HG02588 (cell line): Measurements from ENCODE around the gene FITM1.

Experiments
- ATAC-seq: cut with Tn5 transposase; IDR thresholded peaks from one replicate; pipeline ENCODE4 v1.9.1; 2021; ENCODE audit warnings: mild to moderate bottlenecking, moderate library complexity; ENCODE audit not compliant: unreplicated experiment

FITM1 gene

DNA sequence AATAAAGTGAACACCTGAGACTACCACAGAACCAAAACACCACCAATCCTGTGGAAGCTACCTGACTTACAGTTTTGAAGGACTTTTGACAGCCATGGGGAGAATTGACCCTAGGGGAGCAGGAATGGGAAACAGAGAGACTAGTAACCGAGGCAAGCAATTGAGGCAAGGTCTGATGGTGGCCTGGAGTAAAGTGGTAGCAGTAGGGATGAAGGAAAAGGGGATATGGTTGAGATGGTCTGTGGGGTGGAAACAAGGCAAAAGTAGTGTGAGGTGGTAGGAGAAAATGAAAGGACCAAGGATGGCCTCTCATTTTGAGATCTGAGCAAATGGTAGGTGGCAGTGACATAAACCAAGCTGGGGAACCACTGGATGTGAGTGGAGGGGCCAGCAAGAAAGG lies 26.4 kb downstream of the FITM1 start:
- no peak for ATAC-seq

DNA sequence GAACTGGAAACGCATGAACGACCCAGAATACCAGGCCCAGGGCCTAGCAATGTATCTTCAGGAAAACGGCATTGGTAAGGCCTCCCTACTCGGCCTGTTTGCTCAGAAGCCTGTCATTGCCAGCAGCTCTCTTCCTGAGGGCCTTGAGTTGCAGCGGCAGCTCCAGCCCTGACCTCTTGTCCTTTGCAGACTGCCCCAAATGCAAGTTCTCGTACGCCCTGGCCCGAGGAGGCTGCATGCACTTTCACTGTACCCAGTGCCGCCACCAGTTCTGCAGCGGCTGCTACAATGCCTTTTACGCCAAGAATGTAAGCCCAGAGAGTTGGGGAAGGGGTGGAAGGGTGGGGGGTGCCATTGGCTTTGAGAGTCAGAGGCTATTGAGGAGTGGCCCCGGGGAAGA lies 26.9 kb downstream of the FITM1 start:
- no peak for ATAC-seq

DNA sequence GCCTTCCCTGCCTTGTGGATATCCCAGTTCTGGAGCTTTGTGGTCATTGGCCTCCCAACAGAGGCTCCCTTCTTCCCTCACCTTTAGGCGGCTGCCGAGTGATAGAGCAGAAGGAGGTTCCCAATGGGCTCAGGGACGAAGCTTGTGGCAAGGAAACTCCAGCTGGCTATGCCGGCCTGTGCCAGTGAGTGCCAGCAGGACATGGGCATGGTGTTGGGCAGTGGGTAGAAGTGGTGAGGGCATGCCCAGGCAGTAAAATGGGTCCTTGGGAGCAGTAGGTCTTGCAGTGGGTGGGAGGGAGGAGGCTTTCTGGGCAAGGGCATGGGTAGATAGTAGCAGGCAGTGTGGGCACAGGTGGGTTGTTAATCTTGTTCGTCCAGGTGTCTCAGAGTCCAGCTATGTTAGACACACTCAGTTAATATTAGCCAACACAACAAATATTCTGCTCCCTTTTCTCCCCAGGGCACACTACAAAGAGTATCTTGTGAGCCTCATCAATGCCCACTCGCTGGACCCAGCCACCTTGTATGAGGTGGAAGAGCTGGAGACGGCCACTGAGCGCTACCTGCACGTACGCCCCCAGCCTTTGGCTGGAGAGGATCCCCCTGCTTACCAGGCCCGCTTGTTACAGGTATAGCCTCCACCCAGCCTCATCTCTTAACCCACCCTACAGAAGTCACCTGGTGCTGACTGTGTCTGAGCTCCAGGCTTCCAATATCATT lies 29.5 kb downstream of the FITM1 start:
- no peak for ATAC-seq

DNA sequence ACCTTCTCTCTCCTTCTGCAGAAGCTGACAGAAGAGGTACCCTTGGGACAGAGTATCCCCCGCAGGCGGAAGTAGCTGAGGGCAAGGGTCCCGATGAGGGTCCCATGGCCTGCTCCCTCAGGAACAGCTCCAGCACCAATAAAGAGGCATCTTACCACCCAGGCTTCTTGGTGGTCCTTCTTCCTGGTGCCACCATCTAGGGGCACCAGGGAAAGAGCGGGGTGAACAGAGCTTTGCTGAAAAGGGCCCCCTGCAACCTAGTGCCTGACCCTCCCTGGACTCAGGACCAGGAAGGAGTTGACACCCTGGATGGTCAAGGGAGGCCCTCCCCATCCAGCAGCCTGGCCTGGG lies 30.0 kb downstream of the FITM1 start:
- peak; percentile 4 for ATAC-seq

DNA sequence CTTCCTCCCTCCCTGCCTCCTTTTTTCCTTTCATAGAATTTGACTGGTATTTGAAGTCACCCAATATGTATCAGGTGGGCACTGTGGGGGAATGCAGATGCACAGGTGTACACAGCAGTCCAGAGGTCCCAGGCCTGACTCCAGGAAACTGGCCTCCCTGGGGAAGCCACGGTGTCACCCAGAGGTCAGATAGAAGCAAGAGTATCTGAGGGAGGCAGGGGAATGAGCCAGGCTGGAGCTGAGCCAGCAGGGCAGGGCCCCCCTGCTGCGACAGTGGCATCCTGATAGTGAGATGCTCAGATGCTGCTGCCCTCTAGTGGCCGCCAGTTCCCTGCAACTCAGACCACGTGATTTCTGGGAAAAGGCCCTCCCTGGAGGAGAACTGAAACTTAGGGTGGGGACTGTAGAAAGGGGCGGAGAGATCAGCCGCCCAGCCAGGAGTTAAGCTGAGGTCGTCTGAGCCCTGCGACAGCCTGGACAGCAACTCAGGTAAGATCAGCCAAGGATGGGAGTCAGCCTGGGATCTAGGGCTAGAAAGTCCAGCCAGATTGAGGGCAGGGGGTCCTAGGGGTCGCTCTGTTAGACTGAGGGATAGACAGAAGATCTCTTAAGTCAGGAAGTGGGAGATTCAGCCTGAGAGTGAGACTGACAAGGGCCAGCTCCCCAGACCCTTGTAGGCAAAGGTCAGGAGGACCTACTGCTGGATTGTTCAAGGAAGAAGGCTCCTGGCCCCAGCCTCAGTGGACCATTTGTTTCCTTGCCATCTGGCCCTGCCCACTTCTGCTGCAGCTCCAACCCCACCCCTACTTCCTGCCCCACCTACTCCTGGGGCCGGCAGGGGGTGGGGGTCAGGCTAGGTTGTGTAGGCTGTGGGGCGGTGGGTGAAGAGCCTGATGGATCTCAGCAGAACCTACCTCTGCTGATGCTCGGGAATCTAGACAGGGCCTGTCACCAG lies 30.7 kb downstream of the FITM1 start, which contains the start of gene IRF9:
Gene IRF9, plus strand, starts transcription at position 416 of the 955 bp plus-strand sequence. CDS start 880 bp downstream, outside the sequence.
- peak; percentile 75 for ATAC-seq

DNA sequence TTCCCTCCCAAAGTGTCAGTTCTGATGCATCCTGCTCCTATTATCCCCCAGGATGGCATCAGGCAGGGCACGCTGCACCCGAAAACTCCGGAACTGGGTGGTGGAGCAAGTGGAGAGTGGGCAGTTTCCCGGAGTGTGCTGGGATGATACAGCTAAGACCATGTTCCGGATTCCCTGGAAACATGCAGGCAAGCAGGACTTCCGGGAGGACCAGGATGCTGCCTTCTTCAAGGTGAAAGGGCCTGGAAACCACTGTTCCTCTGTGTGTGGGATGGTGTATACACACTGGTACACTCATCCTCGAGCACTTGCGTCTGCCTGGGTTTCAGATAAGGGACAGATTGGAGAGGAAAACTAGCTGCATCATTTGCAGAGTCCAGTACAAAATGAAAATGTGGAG lies 31.6 kb downstream of the FITM1 start:
- ATAC-seq, result no peak

DNA sequence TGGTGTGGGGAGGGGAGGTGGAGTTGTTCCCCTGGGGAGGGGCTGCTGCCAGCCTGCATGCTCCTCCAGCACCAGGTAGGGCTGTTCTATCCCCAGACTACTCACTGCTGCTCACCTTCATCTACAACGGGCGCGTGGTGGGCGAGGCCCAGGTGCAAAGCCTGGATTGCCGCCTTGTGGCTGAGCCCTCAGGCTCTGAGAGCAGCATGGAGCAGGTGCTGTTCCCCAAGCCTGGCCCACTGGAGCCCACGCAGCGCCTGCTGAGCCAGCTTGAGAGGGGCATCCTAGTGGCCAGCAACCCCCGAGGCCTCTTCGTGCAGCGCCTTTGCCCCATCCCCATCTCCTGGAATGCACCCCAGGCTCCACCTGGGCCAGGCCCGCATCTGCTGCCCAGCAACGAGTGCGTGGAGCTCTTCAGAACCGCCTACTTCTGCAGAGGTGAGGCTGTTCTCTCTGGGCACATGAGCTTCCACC lies 34.1 kb downstream of the FITM1 start:
- ATAC-seq, result no peak

DNA sequence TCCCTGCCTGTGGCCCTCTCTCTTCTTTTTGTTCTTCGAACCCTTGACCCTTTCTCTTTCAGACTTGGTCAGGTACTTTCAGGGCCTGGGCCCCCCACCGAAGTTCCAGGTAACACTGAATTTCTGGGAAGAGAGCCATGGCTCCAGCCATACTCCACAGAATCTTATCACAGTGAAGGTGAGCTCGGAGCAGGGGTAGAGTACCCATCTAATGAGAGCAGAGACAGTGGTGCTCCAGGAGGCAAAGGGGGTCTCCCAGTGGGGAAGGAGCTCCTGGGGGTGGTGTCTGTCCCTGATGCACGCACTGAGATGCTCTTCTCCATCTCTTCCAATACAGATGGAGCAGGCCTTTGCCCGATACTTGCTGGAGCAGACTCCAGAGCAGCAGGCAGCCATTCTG lies 35.3 kb downstream of the FITM1 start:
- ATAC-seq, result no peak

DNA sequence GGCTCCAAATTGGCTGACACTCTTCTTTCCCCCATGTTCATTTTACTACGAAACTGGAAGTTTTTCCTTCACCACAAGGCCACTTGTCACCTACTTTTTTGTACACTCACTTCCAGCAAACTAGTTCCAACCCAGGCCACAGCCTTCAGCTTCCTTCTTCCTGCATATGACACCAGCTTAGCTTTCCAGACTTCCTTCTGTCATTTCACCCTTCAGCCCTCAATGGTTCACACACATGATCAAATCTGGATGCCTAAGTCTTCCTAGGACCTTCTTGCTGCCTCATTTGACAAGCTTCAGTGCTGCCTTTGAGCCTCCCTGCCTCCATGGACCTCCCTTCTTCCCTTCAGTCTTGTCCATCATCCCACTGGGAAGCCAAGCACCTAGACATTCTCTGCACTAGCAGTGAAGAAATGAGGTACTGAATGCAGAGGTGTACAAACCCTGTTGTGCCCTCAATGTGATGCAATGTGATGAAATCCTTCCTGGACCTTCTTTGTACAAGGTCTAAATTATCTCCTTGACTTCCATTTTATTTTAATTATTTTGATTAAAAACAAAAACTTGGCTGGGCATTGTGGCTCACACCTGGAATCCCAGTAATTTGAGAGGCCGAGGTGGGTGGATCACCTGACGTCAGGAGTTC lies 37.1 kb downstream of the FITM1 start:
- ATAC-seq, result no peak

DNA sequence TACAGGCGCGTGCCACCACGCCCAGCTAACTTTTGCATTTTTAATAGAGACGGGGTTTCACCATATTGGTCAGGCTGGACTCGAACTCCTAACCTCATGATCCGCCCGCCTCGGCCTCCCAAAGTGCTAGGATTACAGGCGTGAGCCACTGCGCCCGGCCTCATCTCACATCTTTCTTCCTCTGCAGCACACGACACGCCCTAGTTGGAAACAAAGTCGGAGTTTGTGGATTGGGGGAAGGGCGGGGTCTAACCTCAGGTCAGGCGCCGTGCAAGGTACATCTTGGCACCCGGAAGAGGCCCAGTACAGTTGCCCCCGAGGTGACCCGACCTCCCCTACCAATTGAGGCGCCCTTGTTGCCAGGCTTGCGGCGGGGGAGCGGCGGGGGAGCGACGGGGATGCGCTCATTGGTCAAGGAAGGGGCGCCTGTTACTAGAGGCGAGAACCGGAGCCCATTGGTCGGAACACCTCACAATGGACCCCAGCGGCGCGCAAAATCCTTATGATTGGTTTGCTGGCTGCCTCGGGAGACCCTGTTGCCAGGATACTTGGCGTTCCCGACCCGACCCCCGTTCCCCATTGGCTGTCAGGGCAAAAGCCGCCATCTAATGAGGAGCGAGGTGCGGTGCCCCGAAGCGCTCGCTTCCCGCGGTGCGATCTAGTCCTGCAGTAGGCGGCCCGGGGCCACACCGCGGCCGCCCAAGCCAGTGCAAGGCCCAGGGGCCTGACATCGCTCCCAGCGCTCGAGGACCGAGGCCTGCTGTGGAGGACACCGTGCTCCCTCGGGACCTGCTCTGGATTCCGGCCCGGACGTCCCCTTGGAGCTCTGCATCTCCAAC lies 41.2 kb downstream of the FITM1 start, which contains the start of gene REC8:
Gene REC8, plus strand, starts transcription at position 659 of the 839 bp plus-strand sequence. CDS start 473 bp downstream, outside the sequence.
- peak; percentile 83 for ATAC-seq

DNA sequence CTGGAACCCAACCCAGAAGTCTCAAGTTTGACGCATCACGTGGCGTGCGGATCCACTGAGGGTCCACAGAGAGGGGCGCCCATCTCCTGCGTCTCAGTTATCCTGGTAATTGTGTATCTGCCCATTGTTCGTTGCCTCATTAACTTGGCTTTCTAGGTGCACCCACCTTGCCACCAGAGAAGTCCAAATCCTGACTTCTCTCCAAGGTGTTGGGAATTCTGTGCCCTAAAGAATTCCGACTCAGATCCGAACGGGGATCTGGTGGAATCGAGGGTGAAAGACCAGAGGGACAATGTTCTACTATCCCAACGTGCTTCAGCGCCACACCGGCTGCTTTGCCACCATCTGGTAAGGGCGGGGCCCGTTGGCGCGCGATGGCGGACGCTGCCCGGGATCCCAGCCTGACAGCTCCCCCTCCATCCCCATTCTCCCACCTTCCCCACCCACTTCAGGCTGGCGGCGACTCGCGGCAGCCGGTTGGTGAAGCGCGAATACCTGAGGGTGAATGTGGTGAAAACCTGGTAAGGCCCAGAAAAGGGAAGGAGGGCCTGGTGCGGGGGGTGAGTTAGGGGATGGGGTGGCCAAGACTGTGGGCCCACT lies 41.9 kb downstream of the FITM1 start:
- ATAC-seq, result no peak

DNA sequence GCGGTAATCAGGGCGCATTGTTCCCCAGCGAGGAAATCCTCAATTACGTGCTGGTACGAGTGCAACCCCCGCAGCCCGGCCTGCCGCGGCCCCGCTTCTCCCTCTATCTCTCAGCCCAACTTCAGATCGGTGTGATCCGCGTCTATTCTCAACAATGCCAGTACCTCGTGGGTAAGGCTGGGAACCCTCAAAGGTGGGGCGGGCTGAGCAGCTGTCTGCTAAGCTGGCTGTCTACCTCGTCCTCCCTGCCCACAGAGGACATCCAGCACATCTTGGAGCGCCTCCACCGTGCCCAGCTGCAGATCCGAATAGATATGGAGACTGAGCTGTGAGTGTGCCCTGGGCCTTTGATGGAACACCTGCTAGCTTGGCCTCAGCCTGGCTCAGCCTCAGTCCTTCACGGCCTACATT lies 42.4 kb downstream of the FITM1 start:
- no peak for ATAC-seq

DNA sequence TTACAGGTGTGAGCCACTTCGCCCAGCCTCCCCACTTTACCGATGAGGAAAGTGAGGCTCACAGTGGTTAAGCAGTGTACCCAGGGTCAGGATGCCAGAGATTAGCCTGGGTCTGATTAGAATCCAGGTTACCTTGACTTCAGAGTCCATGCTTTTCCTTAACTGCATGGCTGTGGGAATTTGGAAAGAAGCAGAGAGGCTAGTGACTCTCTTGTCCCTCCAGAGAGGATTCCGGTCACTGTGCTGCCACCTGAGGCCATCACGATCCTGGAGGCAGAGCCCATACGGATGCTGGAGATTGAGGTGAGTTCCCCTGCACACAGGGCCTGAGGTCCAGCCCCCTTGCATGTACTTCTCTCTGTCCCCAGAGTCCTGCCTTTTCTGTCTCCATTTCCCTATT lies 46.1 kb downstream of the FITM1 start:
- no peak for ATAC-seq

DNA sequence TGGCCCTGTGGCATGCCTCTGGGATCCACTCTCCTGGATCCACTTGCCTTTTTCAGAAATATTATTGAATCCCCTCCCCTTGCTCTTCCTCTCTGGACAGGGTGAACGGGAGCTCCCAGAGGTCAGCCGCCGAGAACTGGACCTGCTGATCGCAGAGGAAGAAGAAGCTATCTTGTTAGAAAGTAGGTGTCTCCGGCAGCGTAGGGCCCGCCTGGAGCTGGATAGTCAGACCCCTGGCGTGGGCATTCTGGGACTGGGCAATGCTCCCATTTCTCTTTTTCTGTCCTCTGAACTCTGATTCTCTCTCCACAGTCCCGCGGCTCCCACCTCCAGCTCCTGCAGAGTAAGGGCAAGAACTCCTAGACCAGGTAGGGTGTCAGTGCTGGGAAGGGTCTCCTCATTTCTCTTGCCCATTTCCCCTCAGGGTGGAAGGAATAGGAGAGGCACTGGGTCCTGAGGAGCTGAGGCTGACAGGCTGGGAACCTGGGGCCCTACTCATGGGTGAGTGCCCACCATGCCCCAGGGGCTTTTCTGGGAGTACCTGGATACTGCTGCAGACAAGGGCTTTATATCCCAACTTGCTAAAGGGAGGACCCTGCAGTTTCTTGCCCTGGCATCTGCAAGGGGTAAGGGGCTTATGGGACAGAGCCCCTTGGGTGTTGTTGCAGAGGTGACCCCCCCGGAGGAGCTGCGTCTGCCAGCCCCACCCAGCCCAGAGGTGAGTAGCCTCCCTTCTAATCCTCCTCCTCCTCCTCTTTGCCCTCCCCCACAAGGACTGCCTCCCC lies 46.8 kb downstream of the FITM1 start:
- ATAC-seq, result no peak

DNA sequence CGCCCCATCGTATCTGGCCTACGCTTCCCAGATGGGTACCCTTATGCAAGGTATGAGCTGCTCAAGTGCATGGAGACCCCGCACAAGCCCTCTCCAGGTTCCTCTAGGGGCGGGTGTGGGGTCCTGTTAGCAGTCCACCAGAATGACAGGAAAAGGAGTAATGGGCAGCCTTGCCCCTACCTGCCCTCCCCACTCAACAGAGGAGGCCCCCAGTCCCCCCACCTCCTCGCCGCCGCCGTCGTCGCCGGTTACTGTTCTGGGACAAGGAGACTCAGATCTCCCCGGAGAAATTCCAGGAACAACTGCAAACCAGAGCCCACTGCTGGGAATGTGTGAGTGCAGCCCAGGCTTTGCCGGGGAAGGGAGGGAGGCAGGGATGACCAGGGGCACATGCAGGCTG lies 47.4 kb downstream of the FITM1 start:
- no peak for ATAC-seq

DNA sequence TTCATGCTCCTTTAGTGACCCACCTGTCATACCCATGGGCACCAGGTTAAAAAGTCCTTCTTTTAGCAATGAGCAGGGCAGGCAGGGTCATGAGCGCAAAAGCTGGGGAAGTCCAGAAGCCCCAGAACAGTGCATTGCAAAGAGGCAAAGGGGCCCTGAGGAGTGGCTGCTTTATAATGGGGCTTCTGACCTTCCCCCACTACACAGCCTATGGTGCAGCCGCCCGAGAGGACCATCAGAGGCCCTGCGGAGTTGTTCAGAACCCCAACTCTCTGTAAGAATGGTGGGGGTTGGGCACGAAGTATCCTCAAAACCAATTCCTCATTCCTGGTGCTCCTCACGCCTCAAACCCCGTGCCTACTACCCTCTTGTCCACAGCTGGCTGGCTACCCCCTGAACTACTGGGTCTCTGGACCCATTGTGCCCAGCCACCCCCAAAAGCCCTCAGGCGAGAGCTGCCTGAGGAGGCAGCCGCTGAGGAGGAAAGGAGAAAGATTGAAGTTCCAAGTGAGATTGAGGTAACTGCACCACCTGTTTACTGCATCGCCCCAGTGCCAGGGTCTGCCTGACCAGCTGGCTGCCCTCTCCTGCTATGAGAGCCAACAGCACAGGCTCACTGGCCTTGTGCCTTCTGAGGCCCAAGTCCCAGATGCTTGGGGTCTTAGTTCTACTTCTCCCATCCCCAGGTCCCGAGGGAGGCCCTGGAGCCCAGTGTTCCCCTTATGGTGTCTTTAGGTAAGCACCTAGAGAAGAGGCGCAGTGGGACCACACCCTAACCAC lies 48.1 kb downstream of the FITM1 start:
- ATAC-seq, result no peak

DNA sequence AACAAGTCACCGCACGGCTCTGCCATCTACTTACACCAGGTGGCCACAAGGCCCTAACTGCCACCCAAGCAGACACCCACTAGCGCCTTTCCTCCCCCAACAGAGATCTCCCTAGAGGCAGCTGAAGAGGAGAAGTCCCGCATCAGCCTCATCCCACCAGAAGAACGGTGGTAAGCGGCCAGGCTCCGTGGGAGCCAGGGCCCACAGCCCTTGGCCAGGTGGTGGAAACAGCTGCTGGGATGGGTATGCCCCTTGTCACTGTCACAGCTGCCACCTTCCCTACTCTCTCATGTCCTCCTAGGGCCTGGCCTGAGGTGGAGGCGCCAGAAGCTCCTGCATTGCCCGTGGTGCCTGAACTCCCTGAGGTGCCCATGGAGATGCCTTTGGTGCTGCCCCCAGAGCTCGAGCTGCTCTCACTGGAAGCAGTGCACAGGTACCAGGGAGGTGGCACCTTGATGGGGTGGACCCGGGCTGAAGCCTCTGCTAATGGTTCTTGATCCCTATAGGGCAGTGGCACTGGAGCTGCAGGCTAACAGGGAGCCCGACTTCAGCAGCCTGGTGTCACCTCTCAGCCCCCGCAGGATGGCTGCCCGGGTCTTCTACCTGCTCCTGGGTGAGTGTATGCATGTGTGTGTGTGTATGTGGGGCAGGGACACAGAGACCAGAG lies 49.0 kb downstream of the FITM1 start:
- no peak for ATAC-seq
